HT-29 (cell line): ENCODE results near the gene DCUN1D2. TPM values are rescaled to one million over a fixed set of nuclear protein-coding genes. Genes with fewer than 3 reads are reported as not detected.

Experiments used
- DNase-seq: peaks from one replicate; pipeline ENCODE4 v3.0.0-alpha.2; 2015; ENCODE audit warnings: low spot score
- total RNA-seq: library from RNA; depleted of rRNA; stranded (reverse); fragments of >200 nt; shearing (Covaris generic); gene quantifications from 2 replicates; pipeline ENCODE4 v1.2.3, GENCODE V29; 2014

The DCUN1D2 gene
- total RNA-seq, 1 experiment from 2014 or later = 17.1 TPM

GRCh38 chr13:113423520-113424163, 66.9 kb downstream of the DCUN1D2 start:
- no peak for DNase-seq

- no peak for DNase-seq
These were observed 67.5 kb downstream of the DCUN1D2 start for GRCh38 chr13:113422807-113423519.

- DNase-seq = no peak
These were observed 68.7 kb downstream of the DCUN1D2 start for GRCh38 chr13:113421673-113422270.

- no peak for DNase-seq
These were observed 69.5 kb downstream of the DCUN1D2 start for GRCh38 chr13:113420833-113421600.

GRCh38 chr13:113420232-113420631, 70.3 kb downstream of the DCUN1D2 start:
- DNase-seq = no peak

GRCh38 chr13:113419531-113420193, 70.8 kb downstream of the DCUN1D2 start:
- no peak for DNase-seq

- no peak for DNase-seq
These were observed 71.8 kb downstream of the DCUN1D2 start for GRCh38 chr13:113418722-113419049.

- no peak for DNase-seq
These were observed 72.4 kb downstream of the DCUN1D2 start for GRCh38 chr13:113417836-113418721.

GRCh38 chr13:113417008-113417751, 73.3 kb downstream of the DCUN1D2 start:
- no peak for DNase-seq

GRCh38 chr13:113415825-113416224, 74.7 kb downstream of the DCUN1D2 start:
- DNase-seq = no peak

- no peak for DNase-seq
These were observed 75.5 kb downstream of the DCUN1D2 start for GRCh38 chr13:113415032-113415431.

- DNase-seq = no peak
These were observed 76.2 kb downstream of the DCUN1D2 start for GRCh38 chr13:113414335-113414734.

- DNase-seq = no peak
These were observed 76.6 kb downstream of the DCUN1D2 start for GRCh38 chr13:113413898-113414282.

- DNase-seq = no peak
These were observed 77.2 kb downstream of the DCUN1D2 start for GRCh38 chr13:113413178-113413897.

- no peak for DNase-seq
These were observed 78.1 kb downstream of the DCUN1D2 start for GRCh38 chr13:113412440-113412839.

- DNase-seq = peak; percentile 65
These were observed 79.1 kb downstream of the DCUN1D2 start for GRCh38 chr13:113411216-113412023.

- DNase-seq = peak; percentile 68
These were observed 79.9 kb downstream of the DCUN1D2 start for GRCh38 chr13:113410472-113411201.

- DNase-seq = no peak
These were observed 81.9 kb downstream of the DCUN1D2 start for GRCh38 chr13:113408562-113408961.
